ENCODE data around the gene HERC3. TPM values are rescaled to one million over a fixed set of nuclear protein-coding genes. Genes with fewer than 3 reads are reported as not detected.

HERC3 gene
- total RNA-seq, 4 donors from 2014 or later: 37.4 to 75.4 (median 47.8) TPM

DNA sequence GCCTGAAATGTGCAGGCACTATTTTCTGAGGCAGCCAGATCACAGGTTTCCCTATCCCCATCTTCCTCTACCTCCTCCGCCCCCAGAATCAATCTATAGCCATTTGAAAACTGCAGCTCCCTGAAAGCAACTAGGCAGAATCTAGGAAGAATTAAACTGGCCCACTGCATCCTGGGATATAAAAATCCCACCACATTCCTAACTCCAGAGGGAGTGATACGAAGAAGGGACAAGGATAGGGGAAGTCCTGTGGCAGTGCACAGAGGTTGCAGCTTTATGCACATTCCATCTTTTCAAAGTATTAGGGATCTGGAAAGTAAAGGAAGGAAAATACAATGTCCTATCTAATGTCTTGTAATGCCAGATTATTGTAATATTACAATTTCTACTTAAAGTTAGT lies 18.3 kb upstream of the HERC3 start:
- TF ChIP-seq POLR2A (IDR thresholded peaks at IDR 0.05): no peak
- TF ChIP-seq, protein P1, sequence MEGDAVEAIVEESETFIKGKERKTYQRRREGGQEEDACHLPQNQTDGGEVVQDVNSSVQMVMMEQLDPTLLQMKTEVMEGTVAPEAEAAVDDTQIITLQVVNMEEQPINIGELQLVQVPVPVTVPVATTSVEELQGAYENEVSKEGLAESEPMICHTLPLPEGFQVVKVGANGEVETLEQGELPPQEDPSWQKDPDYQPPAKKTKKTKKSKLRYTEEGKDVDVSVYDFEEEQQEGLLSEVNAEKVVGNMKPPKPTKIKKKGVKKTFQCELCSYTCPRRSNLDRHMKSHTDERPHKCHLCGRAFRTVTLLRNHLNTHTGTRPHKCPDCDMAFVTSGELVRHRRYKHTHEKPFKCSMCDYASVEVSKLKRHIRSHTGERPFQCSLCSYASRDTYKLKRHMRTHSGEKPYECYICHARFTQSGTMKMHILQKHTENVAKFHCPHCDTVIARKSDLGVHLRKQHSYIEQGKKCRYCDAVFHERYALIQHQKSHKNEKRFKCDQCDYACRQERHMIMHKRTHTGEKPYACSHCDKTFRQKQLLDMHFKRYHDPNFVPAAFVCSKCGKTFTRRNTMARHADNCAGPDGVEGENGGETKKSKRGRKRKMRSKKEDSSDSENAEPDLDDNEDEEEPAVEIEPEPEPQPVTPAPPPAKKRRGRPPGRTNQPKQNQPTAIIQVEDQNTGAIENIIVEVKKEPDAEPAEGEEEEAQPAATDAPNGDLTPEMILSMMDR (IDR thresholded peaks at IDR 0.05): peak in 1 of 6 experiments; percentile 4
- Histone ChIP-seq H3K4me3 (replicated peaks in 1 of 3) (no peak overlapping the region), H3K36me3 (no peaks in the 10 kb centered on the region), H3K9me3 (no peaks in the 10 kb centered on the region), H3K27me3 (no peaks in the 10 kb centered on the region), H3K4me1 (no peaks in the 10 kb centered on the region), H3K27ac (no peak overlapping the region)
- intact Hi-C loops (cut with DNase I): no loop called here
- no peak for DNase-seq
- 77 to 79% methylated on average over 2 of the region's 2 CpGs for WGBS, 2 donors

DNA sequence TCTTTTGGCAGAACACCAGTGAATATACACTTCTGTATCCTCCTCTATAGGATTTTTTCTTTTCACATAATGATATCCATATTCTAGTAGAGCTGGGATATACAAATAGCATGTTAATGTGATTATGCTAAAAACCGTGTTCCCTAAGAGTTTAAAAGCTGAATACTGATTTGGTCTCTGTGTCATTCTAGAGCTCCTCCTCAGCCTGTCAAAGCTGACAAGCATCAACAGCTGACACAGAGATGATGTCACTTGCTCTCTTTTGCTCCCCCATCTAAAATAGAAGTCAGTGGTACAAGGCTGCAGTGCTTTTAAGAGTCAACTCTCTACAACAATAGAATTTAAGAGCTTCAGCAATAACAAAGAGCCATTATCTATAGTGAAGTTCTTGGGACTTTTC lies 17.1 kb upstream of the HERC3 start:
- TF ChIP-seq, protein P1 (IDR thresholded peaks at IDR 0.05): no peak
- no peak for TF ChIP-seq POLR2A (IDR thresholded peaks at IDR 0.05)
- H3K4me3 ChIP-seq (replicated peaks in 1 of 3): no peak overlapping the region
- no peaks in the 10 kb centered on the region for H3K9me3 ChIP-seq
- H3K36me3 ChIP-seq: no peaks in the 10 kb centered on the region
- no peak for DNase-seq
- intact Hi-C loops (cut with DNase I): no loop called here
- WGBS, 2 donors: 55 to 81% methylated on average over 1 of the region's 1 CpG
- H3K27me3 ChIP-seq: no peaks in the 10 kb centered on the region
- no peaks in the 10 kb centered on the region for H3K4me1 ChIP-seq
- no peak overlapping the region for H3K27ac ChIP-seq

DNA sequence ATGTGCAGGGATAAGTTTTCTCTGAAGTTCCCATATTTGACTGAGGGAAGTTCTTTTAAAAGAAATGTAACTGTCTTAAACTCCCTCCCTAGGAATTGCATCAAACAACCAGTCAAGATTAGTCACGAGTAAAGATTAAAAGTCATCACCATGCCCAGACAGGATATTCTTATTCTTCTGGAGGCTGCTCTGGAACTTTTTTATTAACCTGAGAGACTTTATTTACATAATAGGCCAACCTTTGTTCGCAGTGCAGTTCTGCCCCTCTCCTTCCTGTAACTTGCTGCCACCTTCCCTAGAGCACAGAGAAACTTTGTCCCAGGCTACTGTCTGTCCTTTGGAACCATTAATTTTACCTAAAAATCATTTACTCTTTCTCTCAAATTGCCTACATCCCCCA lies 9.8 kb upstream of the HERC3 start:
- WGBS, 2 donors: 87 to 91% methylated on average over 2 of the region's 2 CpGs
- DNase-seq: no peak
- intact Hi-C loops (cut with DNase I): no loop called here
- no peak overlapping the region for H3K27ac ChIP-seq
- H3K36me3 ChIP-seq: no peaks in the 10 kb centered on the region
- H3K4me1 ChIP-seq: no peaks in the 10 kb centered on the region
- H3K9me3 ChIP-seq: no peaks in the 10 kb centered on the region
- TF ChIP-seq, protein P1 (IDR thresholded peaks at IDR 0.05): no peak
- TF ChIP-seq POLR2A (IDR thresholded peaks at IDR 0.05): no peak
- H3K27me3 ChIP-seq: no peaks in the 10 kb centered on the region
- no peak overlapping the region for H3K4me3 ChIP-seq (replicated peaks in 1 of 3)

DNA sequence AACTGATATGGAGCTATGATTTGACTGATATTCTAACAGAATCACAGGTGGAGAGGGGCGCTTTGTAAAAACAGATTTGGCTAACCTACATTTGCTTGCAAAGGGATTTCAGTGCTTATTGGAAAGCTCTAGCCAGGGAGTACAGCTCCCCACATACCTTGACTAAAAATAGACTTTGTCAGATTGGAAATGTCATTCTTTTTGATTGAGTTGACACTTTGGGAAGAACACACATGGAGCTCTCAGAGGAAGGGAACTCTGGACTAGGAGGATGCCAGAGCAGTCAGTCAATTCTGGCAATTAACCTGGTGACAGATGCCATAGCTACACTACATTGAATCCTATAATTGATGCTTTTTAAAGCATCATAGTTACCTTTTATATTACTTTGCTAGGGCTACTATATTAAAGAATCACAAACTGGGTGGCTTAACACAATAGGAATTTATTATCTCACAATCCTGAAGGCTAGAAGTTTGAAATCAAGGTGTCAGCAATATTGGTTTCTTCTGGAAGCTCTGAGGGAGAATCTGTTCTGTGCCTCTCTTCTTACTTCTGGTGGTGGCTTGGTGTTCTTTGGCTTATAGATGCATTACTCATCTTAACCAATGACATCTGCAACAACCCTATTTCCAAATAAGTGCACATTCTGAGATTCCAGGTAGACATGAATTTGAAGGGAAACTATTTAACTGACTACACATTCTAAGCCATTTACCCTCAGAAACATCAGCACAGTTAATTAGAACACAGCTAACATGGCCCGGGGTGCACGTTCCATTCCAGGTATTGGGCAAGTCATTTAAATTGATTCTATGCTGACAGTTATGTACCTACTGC lies 8.4 kb upstream of the HERC3 start:
- Histone ChIP-seq H3K9me3 (no peaks in the 10 kb centered on the region), H3K27ac (no peak overlapping the region), H3K36me3 (no peaks in the 10 kb centered on the region), H3K27me3 (no peaks in the 10 kb centered on the region), H3K4me3 (replicated peaks in 1 of 3) (no peak overlapping the region), H3K4me1 (no peaks in the 10 kb centered on the region)
- WGBS, 2 donors: 91 to 92% methylated on average over 3 of the region's 3 CpGs
- TF ChIP-seq, protein P1 (IDR thresholded peaks at IDR 0.05): no peak
- DNase-seq: no peak
- intact Hi-C loops (cut with DNase I): no loop called here

DNA sequence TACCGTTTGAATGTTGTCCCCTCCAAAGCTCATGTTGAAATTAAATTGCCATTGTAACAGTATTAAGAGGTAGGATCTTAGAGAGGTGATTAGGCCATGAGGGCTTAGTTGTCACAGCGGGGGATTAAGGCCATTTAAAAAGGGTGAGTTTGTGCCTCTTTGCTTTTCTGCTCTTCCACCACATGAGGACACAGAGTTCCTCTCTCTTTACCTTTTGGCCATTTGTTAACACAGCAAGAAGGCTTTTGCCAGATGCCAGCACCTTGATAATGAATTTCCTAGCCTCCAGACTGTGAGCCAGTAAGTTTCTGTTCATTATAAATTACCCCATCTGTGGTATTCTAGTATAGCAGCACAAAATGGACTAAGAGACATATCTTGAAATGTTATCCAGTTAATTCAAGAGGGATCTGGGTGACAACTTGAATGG lies 7.8 kb upstream of the HERC3 start:
- H3K4me1 ChIP-seq: no peaks in the 10 kb centered on the region
- 65 to 67% methylated on average over 2 of the region's 2 CpGs for WGBS, 2 donors
- no peak for DNase-seq
- H3K27ac ChIP-seq: no peak overlapping the region
- TF ChIP-seq, protein P1 (IDR thresholded peaks at IDR 0.05): no peak
- no peak for TF ChIP-seq POLR2A (IDR thresholded peaks at IDR 0.05)
- H3K9me3 ChIP-seq: no peaks in the 10 kb centered on the region
- no peak overlapping the region for H3K4me3 ChIP-seq (replicated peaks in 1 of 3)
- no peaks in the 10 kb centered on the region for H3K36me3 ChIP-seq
- intact Hi-C loops (cut with DNase I): no loop called here
- no peaks in the 10 kb centered on the region for H3K27me3 ChIP-seq

Data from thyroid gland (tissue), 4 donors.